GM18907 (cell line): ENCODE measurements around the gene CARD19.
"Not testable (repeated sequence)": the region's sequence is repeated elsewhere in the genome, so short reads cannot be mapped to it uniquely, and the experiment has no call there.

Experiments used
- ATAC-seq: cut with Tn5 transposase; IDR thresholded peaks from one replicate; pipeline ENCODE4 v1.9.1; 2021; ENCODE audit warnings: mild to moderate bottlenecking, moderate library complexity; ENCODE audit not compliant: unreplicated experiment

The CARD19 gene

GRCh38 chr9:93099551-93100275 lies 3.7 kb downstream of the CARD19 start:
- ATAC-seq: no peak

- no peak for ATAC-seq
Observed at GRCh38 chr9:93100276-93100636, 4.2 kb downstream of the CARD19 start.

GRCh38 chr9:93101086-93101485 lies 5.1 kb downstream of the CARD19 start:
- ATAC-seq: not testable (repeated sequence)

- no peak for ATAC-seq
Observed at GRCh38 chr9:93105620-93106019, 9.6 kb downstream of the CARD19 start.

GRCh38 chr9:93107151-93107824 lies 11.3 kb downstream of the CARD19 start:
- no peak for ATAC-seq

GRCh38 chr9:93107825-93108161 lies 11.8 kb downstream of the CARD19 start:
- no peak for ATAC-seq

GRCh38 chr9:93108291-93109041 lies 12.4 kb downstream of the CARD19 start:
- no peak for ATAC-seq

GRCh38 chr9:93110311-93110855 lies 14.4 kb downstream of the CARD19 start:
- no peak for ATAC-seq

- no peak for ATAC-seq
Observed at GRCh38 chr9:93111001-93111370, 15.0 kb downstream of the CARD19 start.

- no peak for ATAC-seq
Observed at GRCh38 chr9:93111371-93112115, 15.5 kb downstream of the CARD19 start.

- no peak for ATAC-seq
Observed at GRCh38 chr9:93112116-93112863, 16.3 kb downstream of the CARD19 start.

GRCh38 chr9:93112864-93113389 lies 16.9 kb downstream of the CARD19 start:
- ATAC-seq: no peak

- ATAC-seq: no peak
Observed at GRCh38 chr9:93114169-93114983, 18.4 kb downstream of the CARD19 start.

- ATAC-seq: no peak
Observed at GRCh38 chr9:93114984-93115335, 18.9 kb downstream of the CARD19 start.

GRCh38 chr9:93115486-93116071 lies 19.6 kb downstream of the CARD19 start:
- ATAC-seq: no peak

- no peak for ATAC-seq
Observed at GRCh38 chr9:93116072-93116961, 20.3 kb downstream of the CARD19 start.

GRCh38 chr9:93117521-93117920 lies 21.5 kb downstream of the CARD19 start:
- ATAC-seq: not testable (repeated sequence)
